Glomerular visceral epithelial cell (primary cell): ENCODE data around the gene OR52H1.
"Not testable (repeated sequence)": the region's sequence is repeated elsewhere in the genome, so short reads cannot be mapped to it uniquely, and the experiment has no call there.

Source experiments
- DNase-seq: peaks from one replicate; pipeline ENCODE4 v3.0.0-alpha.2; 2016; ENCODE audit errors: extremely low spot score

Gene OR52H1

GRCh38 chr11:5548440-5548839 lies at the start of gene OR52H1:
OR52H1 (minus strand) TSS chr11:5548540; CDS start chr11:5545505, 3,035 bp downstream.
- no peak for DNase-seq

- DNase-seq = no peak
Observed at GRCh38 chr11:5597953-5598352, 49.6 kb upstream of the OR52H1 start.

- peak; percentile 81 for DNase-seq
Observed at GRCh38 chr11:5596607-5597201, 48.4 kb upstream of the OR52H1 start, which contains the start of gene TRIM6. TRIM6 (plus strand) TSS chr11:5596637; CDS start chr11:5596898, 261 bp downstream.

- no peak for DNase-seq
Observed at GRCh38 chr11:5593146-5593545, 44.8 kb upstream of the OR52H1 start.

DNA sequence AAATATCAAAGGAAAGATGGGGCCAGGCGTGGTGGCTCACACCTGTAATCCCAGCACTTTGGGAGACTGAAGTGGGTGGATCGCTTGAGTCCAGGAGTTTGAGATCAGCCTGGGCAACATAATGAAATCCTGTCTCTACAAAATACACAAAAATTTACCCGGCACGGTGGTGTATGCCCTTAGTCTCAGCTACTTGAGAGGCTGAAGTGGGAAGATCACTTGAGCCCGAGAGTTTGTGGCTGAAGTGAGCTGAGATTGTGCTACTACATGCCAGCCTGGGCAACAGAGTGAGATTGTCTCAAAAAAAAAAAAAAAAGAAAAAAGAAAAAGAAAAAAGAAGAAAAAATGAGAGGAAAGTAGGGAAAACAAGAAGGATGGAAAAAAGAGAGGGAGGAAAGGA lies 44.3 kb upstream of the OR52H1 start:
- DNase-seq = no peak

- peak; percentile 27 for DNase-seq
Observed at GRCh38 chr11:5591613-5592012, 43.3 kb upstream of the OR52H1 start.

- not testable (repeated sequence) for DNase-seq
Observed at GRCh38 chr11:5589906-5590305, 41.6 kb upstream of the OR52H1 start.

DNA sequence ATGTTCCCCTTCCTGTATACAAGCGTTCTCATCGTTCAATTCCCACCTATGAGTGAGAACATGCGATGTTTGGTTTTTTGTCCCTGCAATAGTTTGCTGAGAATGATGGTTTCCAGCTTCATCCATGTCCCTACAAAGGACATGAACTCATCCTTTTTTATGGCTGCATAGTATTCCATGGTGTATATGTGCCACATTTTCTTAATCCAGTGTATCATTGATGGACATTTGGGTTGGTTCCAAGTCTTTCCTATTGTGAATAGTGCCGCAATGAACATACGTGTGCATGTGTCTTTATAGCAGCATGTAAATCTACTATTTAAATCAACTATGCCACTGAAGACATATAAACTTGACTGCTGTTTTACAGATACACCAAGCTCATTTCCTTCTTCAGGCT lies 36.1 kb upstream of the OR52H1 start:
- DNase-seq = not testable (repeated sequence)

- no peak for DNase-seq
Observed at GRCh38 chr11:5581014-5581413, 32.7 kb upstream of the OR52H1 start.

DNA sequence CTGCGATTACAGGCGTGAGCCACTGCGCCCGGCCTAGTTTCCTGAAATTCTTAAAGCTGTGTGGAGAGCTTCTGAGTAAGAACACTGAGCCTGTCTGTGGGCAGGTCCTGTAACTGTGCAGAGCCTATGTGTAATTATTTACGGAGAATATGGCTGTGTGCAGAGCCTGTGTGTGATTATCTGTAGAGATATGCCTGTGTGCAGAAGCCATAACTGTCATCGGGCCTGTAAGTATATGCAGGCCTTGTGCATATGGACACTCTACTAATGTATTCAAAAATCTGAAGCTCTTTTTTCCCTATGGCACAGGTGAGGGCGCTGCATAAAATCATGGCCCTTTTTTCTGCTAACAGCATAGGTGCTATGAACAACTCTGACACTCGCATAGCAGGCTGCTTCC lies 32.2 kb upstream of the OR52H1 start, which contains the start of gene OR52B6:
Gene OR52B6, plus strand, starts transcription at position 301 of the 400 bp plus-strand sequence. Its CDS starts 0 bp downstream, at position 301.
- DNase-seq = no peak

GRCh38 chr11:5577101-5577500 lies 28.8 kb upstream of the OR52H1 start:
- DNase-seq = no peak

- no peak for DNase-seq
Observed at GRCh38 chr11:5575152-5575551, 26.8 kb upstream of the OR52H1 start.

DNA sequence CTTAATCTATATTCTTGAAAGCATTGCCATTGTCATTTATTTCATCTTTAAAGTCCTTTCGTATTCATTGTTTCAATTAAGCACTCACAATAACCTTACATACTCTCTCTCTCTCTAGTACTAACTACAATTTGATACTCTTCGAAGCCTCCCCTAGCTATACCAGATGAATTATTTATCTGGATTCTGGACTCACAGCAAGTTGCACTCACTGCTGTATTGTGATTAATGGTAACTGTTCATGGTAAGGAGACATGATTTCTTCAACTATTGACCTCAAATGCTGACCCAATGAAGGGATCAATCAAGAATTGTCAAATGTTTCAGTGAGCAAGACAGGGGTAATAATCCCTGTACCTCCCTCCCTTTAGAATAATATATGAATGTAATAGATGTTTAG lies 26.3 kb upstream of the OR52H1 start:
- no peak for DNase-seq

DNA sequence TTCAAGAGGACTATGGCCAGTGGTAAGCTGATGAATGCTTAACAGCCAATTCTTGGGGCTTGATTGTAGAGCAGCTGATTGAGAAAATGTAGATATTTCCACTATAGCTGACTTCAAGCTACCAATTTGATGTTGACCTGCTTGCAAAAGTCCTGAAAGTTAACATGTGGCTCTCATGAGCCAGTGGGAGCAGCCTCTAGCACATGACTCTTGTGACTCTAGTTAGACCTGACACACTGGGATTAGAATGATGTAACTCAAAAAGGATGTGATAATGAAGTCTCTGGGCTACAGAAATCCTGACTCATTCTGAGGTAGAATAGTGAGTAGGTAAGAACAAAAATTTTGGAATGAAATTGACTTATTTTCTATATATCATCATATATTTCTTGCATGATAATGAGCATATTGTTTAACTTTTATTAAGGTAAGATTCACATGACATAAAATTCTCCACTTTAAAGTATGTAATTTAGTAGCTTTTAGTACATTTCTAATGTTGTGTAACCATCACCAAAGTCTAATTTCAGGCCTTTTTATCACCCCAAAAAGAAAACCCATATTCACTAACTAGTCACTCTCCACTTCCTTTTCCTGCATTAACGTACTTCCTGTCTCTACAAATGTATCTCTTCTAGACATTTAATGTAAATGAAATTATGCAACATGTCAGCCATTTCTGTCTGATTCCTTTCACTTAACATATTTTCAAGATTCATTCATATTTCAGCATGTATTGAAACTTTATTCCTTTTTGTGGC lies 16.1 kb upstream of the OR52H1 start:
- DNase-seq = peak; percentile 9

DNA sequence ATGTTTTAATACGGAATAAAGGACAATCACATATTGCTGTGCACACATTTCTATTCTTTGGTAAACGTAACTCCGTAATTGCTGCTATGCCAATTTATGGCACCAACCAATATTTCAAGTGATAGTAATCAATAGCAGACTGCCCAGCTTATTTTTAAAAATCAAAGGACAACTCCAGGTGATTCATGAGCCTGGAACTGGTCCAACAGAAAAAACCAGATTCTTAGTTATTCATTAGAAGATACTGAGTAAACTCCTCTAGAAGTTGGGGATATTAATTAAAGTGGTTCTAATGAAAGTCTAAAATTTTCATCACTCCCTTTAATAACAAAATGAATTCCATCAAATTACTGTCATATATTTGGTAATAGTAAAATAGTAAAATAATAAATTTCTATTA lies 9.4 kb upstream of the OR52H1 start:
- DNase-seq = no peak

DNA sequence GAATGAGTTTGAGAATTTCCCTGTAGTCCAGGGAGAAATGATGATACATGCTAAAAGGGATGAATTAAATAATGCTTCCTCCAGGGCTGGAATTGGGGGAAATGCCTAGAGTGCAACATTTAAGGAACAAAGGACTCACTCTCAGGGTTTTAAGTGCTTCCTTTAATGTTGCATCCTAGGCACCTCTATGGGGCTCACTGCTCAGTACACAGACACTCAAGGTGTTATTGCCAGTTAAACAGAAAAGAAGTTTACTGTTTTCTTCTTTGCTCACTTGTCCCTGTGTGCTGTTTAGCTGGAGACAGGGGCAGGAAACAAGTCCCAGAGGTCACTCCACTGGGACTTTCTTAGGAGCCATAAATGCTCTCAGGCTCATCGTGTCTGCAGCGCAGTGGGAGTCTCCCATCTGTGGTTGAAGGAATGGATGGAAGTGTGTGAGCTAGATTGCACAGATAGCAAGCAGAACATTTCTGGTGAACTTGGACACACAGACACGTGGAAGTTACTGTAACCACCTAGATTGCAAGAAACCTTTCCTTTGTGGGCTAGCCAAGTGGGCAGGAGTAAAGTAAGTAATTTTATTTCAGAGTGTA lies 8.4 kb upstream of the OR52H1 start:
- no peak for DNase-seq

DNA sequence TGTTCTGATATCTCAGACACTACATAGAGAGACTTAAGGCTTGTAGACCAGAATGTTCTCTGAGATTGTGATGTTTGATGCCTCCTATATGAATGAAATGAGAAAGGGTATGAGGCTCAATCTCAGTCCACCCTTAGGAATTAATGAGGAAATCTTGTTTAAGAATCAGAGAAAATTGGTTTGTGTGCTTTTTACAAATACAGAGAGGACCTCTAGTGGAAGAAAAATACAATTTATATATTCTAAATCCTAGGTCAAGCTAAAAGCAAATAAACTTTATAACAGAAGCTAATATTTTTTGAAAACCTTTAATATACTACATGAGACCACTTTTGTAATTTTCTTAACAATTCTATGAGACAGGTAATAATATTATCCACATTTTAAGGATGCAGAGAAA lies 5.0 kb upstream of the OR52H1 start:
- DNase-seq = no peak

- peak; percentile 77 for DNase-seq
Observed at GRCh38 chr11:5550440-5551095, 2.2 kb upstream of the OR52H1 start.

GRCh38 chr11:5547982-5548381 lies 358 bp downstream of the OR52H1 start:
- DNase-seq = no peak

GRCh38 chr11:5546457-5546856 lies 1.9 kb downstream of the OR52H1 start:
- DNase-seq = peak; percentile 26

DNA sequence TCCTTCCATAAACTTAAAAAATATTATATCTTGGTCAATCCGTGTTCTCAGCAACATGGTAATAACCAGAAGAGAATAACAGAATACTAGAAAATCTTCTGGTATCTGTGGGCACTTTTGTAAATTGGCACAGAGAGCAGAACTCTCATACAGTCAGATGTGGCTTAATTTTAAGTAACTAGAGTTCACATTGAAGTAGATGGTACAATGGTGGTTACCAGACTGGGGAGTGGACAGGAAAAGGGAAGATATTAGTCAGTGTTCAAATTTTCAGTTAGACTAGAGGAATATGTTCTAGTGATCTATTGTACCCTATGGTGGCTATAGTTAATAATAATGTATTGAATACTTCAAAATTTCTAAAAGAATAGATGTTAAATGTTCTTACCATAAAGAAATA lies 6.9 kb downstream of the OR52H1 start:
- DNase-seq = no peak

- no peak for DNase-seq
Observed at GRCh38 chr11:5536482-5536881, 11.9 kb downstream of the OR52H1 start.
